ENCODE measurements around the gene PNPLA6. TPM values are rescaled to one million over a fixed set of nuclear protein-coding genes. Genes with fewer than 3 reads are reported as not detected.

The PNPLA6 gene
- total and polyA plus RNA-seq, 9 of the 15 experiments (the other 6 are each of a cell fraction or from before 2014, with no cell fraction given), result 0.07 to 30.2 (median 8.3) TPM

GRCh38 chr19:7505682-7506384 is 29.7 kb upstream of the PNPLA6 start (continued):
- TF ChIP-seq ARID4B (CRISPR knock-in tag; IDR thresholded peaks at IDR 0.05) (peak; percentile 63; the same call in 1 of the 2 replicates), L3MBTL2 (IDR thresholded peaks at IDR 0.05) (peak; percentile 88), TFAP4 (CRISPR knock-in tag; IDR thresholded peaks at IDR 0.05; ENCODE audit: borderline replicate concordance) (peak; percentile 52; the same call in 1 of the 2 replicates), CCNT2 (IDR thresholded peaks at IDR 0.05; ENCODE audit: borderline replicate concordance, extremely low read depth, insufficient read length, low read depth, low read length) (peak; percentile 18), EZH2 (IDR thresholded peaks at IDR 0.05; ENCODE audit: borderline replicate concordance, low read depth, low read length) (no peak), MTA1 (IDR thresholded peaks at IDR 0.05; ENCODE audit: borderline replicate concordance) (no peak), SUPT5H (IDR thresholded peaks at IDR 0.05) (peak; percentile 49; the same call in 1 of the 2 replicates), MXD1 (CRISPR knock-in tag; IDR thresholded peaks at IDR 0.05; ENCODE audit: borderline replicate concordance, poor library complexity, severe bottlenecking) (peak; percentile 36), NBN (IDR thresholded peaks at IDR 0.05; ENCODE audit: low read depth) (no peak), BCOR (IDR thresholded peaks at IDR 0.05) (peak; percentile 37; the same call in 1 of the 2 replicates), NR4A1 (CRISPR knock-in tag; IDR thresholded peaks at IDR 0.05) (no peak), NR4A1 (tag; IDR thresholded peaks at IDR 0.05) (peak; percentile 45; the same call in 1 of the 2 replicates), SP1 (CRISPR knock-in tag; IDR thresholded peaks at IDR 0.05) (0 out of 2 replicates have a peak, but pooled peaks have one; percentile 35), E2F1 (CRISPR knock-in tag; IDR thresholded peaks at IDR 0.05) (no peak), TCF3 (CRISPR knock-in tag; IDR thresholded peaks at IDR 0.05) (peak; percentile 68), SIN3A (IDR thresholded peaks at IDR 0.05; ENCODE audit: borderline replicate concordance in 2 of 2, control insufficient read depth in 1 of 2, low read depth in 2 of 2, low read length in 2 of 2) (peak; percentile 71 to 85; a peak in 2 of 4 replicates), ZNF398 (CRISPR knock-in tag; IDR thresholded peaks at IDR 0.05) (no peak), CTBP1 (IDR thresholded peaks at IDR 0.05; ENCODE audit: borderline replicate concordance) (peak; percentile 35; the same call in 1 of the 2 replicates)
